IgD-negative memory B cell (primary cell): ENCODE measurements around the gene CNTNAP3B. TPM values are rescaled to one million over a fixed set of nuclear protein-coding genes. Genes with fewer than 3 reads are reported as not detected.
"Not testable (repeated sequence)": the region's sequence is repeated elsewhere in the genome, so short reads cannot be mapped to it uniquely, and the experiment has no call there.

Experiments
- H3K27ac Mint-ChIP-seq, 3 donors: one replicate each; pipeline ENCODE4 v1.8.0; 2020 to 2022; ENCODE audit warnings: mild to moderate bottlenecking in 3 of 3, mixed read lengths in 3 of 3, moderate library complexity in 1 of 3
- H3K27me3 Mint-ChIP-seq: one replicate; pipeline ENCODE4 v1.8.0; 2021; ENCODE audit warnings: mixed read lengths
- H3K36me3 Mint-ChIP-seq: one replicate; pipeline ENCODE4 v1.8.0; 2020; ENCODE audit warnings: mild to moderate bottlenecking, mixed read lengths
- H3K4me1 Mint-ChIP-seq, 3 donors: one replicate each; pipeline ENCODE4 v1.8.0; 2020 to 2022; ENCODE audit warnings: mixed read lengths in 3 of 3, mild to moderate bottlenecking in 1 of 3
- H3K4me3 Mint-ChIP-seq, 4 donors: one replicate each; pipeline ENCODE4 v1.8.0; 2020 to 2022; ENCODE audit warnings: mild to moderate bottlenecking in 4 of 4, mixed read lengths in 4 of 4, moderate library complexity in 3 of 4
- H3K9me3 Mint-ChIP-seq, 3 donors: one replicate each; pipeline ENCODE4 v1.8.0; 2020 to 2021; ENCODE audit warnings: mixed read lengths in 3 of 3, mild to moderate bottlenecking in 1 of 3
- polyA plus RNA-seq: library from polyadenylated mRNA; unstranded; fragments of 300-500 nt; fragmentation: Illumina TruSeq; gene quantifications from one replicate; pipeline ENCODE4 v1.2.3, GENCODE V29; 2021

The CNTNAP3B gene
- polyA plus RNA-seq, 1 donor from 2014 or later, result 0.16 TPM

DNA sequence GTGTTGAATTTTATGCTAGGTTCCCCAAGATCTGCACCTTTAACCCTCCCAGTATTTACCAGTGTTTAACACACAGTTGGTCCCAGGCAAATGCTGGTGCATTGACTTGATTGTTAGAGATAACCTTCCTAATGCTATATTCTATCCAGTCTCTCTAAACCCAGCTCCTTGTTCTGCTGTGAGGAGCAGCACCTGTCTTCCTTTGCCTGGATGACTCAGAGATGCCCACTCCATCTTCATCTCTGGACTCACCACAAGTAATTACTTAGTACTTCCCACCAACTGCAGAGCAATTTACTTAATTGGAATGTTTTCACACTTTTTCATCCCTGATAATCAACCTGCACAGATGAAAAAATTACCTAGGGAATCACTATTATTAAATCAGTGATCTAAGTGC, 108.6 kb downstream of the CNTNAP3B start:
- not testable (repeated sequence) for H3K9me3 Mint-ChIP-seq, H3K36me3 Mint-ChIP-seq, H3K4me1 Mint-ChIP-seq, H3K27me3 Mint-ChIP-seq, H3K27ac Mint-ChIP-seq, H3K4me3 Mint-ChIP-seq

DNA sequence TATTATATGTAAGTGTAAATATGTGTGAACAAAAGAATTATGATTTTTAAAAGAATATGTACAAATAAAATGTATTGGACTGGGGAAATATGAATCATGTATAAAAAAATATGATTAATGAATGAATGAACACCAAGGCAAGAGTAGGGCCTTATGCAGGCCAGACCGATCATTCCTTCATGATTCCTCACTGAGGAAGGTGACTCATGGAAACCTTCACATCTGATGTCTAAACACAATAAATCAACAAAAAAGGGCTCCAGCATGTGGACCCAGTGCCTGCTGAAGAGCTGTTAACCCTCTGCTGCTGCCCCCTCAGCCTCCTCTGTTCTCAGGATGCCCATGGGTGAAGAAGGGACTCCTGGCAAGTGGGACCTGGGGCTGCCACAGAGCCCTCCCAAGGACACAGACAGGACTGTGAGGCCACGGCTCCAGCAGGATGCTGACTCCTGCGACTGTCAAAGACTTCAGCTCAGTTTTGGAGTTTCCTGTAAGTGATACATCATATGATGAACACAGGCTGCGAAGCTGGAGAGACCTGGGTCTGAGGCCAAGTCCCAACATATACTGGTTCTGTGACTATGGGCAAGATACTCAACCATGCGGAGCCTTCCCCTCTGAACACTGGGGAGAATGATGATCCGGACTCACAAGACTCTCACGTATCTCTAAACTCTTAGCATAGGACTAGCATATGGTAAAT, 110.9 kb downstream of the CNTNAP3B start:
- H3K4me1 Mint-ChIP-seq, H3K9me3 Mint-ChIP-seq, H3K36me3 Mint-ChIP-seq, H3K4me3 Mint-ChIP-seq, H3K27me3 Mint-ChIP-seq, H3K27ac Mint-ChIP-seq: not testable (repeated sequence)

DNA sequence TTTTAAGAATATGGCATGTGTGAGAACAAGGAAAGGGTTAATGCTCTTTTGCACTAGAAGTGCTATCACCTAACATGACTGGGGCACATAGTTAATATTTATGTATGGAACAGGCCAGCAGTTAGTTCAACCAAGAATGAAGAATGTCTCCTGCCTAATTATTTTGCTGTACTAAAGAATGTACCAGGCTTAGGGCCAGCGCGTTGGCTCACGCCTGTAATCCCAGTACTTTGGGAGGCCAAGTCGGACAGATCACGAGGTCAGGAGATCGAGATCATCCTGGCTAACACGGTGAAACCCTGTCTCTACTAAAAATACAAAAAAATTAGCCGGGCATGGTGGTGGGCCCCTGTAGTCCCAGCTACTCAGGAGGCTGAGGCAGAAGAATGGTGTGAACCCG, 114.9 kb downstream of the CNTNAP3B start:
- not testable (repeated sequence) for H3K27me3 Mint-ChIP-seq, H3K4me1 Mint-ChIP-seq, H3K36me3 Mint-ChIP-seq, H3K27ac Mint-ChIP-seq, H3K9me3 Mint-ChIP-seq, H3K4me3 Mint-ChIP-seq

DNA sequence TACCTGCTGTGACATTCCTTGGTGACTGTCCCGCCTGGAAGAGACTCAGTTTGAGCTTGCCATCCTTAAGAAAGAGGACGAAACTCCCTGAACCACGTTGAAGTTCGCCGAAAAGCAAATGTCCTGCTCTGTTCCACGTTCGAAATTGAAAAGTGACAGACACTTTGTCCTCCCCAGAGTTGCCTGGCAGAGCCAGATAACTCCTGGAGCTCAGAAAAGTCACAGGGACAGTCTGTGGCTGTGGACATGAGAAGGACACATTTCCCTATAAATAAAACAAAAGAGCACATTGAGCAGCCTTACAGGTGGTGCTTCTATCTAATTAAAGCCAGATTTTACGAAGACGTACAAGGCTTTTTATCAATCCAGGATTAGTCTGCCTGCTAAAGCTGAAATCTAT, 137.6 kb downstream of the CNTNAP3B start:
- not testable (repeated sequence) for H3K36me3 Mint-ChIP-seq, H3K9me3 Mint-ChIP-seq, H3K4me1 Mint-ChIP-seq

DNA sequence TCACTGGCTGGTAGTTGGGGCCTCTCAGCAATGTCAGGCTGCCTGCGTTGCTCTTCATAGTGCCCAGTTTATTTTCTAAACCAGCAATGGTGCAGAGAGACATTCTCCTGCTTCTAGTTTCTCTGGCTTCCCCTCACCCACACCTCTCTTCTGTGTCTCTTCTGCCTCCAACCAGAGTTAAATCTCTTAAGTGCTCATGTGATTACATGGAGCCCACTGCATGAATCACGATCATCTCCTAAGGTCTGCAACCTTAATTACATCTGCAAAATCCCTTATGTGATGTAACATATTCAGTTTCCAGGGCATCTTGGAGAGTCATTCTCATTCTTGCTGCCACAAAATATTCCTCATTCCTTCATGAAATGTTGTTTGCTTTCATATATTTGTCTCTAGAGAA, 149.0 kb downstream of the CNTNAP3B start:
- H3K36me3 Mint-ChIP-seq, H3K27ac Mint-ChIP-seq, H3K4me3 Mint-ChIP-seq: not testable (repeated sequence)

More for the DNA sequence above, 137.6 kb downstream of the CNTNAP3B start:
- H3K27ac Mint-ChIP-seq, H3K27me3 Mint-ChIP-seq, H3K4me3 Mint-ChIP-seq: not testable (repeated sequence)

DNA sequence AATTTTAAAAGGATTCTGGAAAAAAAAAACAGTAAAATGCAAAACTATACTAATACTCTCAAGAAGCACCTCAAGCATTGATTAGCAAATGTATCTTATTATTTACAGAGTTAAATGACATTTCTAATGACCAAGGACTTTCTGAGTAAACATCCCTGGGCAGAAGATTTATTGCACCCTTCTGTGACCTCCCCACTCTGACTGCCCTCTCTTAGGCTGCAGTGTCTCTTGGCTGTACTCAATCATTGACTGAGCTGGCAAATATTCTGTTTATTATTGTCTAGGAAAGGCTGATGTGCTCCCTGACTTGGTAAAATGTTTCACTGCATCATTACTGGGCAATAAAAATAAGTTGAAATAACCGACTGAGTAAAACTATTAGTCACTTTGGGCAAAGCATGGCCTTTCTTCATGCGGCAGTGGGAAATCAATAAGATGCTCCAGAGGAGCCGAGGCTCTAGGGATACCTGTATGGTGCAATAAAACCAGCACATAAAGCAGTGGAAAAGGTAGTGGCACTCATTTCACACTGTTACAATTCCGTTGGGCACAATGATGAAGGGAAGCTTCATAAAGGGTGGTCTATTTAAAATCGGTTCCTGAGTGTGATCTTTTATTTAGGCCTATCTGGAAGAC, 151.1 kb downstream of the CNTNAP3B start:
- not testable (repeated sequence) for H3K27ac Mint-ChIP-seq, H3K4me1 Mint-ChIP-seq, H3K27me3 Mint-ChIP-seq

More for the DNA sequence above, 149.0 kb downstream of the CNTNAP3B start:
- not testable (repeated sequence) for H3K4me1 Mint-ChIP-seq, H3K27me3 Mint-ChIP-seq, H3K9me3 Mint-ChIP-seq

DNA sequence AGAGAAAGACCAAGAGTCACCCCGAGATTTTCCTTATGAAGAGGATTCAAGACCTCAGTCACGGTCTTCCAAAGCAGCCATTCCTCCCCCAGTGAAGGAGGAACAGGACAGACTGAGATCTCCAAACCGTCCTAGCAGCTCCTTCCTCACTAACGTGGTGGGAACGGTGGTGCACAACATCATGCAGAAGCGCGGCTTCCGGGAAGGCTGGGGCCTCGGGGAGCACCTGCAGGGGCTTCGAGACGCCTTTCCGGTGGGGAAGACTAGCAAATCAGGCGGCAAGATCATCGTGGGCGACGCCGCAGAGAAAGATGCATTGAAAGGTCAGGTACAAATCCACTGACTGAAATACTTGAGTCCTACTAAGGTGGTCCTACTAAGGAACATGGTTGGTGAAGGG, 154.3 kb downstream of the CNTNAP3B start:
- not testable (repeated sequence) for H3K4me3 Mint-ChIP-seq, H3K27ac Mint-ChIP-seq, H3K4me1 Mint-ChIP-seq, H3K36me3 Mint-ChIP-seq, H3K27me3 Mint-ChIP-seq, H3K9me3 Mint-ChIP-seq

More for the DNA sequence above, 151.1 kb downstream of the CNTNAP3B start:
- H3K4me3 Mint-ChIP-seq, H3K9me3 Mint-ChIP-seq, H3K36me3 Mint-ChIP-seq: not testable (repeated sequence)

DNA sequence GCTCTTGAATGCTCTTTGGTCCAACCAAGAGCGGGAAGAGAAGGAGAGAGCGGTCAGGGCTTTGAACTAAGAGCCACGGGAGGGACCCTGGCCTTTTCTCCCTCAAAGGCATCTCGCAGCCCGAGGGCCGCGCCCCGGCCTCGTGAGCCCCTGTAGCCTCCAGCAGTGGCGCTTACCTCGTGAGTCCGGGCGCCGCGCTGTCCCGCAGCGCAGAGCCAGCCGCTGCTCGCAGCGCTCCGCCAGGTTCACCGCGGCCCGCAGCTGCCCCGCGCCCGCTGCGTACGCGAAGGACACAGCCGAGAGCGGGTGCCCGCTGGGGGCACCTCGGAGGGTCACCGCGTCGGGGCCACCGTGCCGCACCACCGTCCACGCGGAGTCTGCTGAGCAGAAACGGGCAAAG, 176.2 kb downstream of the CNTNAP3B start:
- not testable (repeated sequence) for H3K4me1 Mint-ChIP-seq, H3K27ac Mint-ChIP-seq, H3K27me3 Mint-ChIP-seq, H3K9me3 Mint-ChIP-seq, H3K36me3 Mint-ChIP-seq, H3K4me3 Mint-ChIP-seq

DNA sequence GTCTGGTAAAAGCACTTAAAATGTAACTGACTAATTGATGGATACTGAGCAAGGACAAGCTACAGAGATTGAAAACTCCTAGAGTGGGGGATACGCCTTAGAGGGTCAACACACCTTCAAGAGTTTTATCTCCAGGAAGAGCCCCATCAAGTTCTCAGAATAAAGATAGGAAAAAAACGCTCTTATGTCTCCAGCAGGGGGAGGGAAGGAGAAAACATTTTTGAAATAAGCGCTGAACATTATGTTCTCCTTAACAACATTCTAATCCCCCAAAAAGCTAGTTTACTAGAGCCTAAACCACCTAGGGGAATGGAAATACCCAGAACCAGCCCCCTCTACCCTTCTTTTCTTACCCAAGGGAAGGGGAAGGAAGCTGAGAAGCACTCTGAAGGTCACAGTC, 187.5 kb downstream of the CNTNAP3B start:
- not testable (repeated sequence) for H3K36me3 Mint-ChIP-seq, H3K4me3 Mint-ChIP-seq, H3K27ac Mint-ChIP-seq, H3K27me3 Mint-ChIP-seq, H3K4me1 Mint-ChIP-seq, H3K9me3 Mint-ChIP-seq

DNA sequence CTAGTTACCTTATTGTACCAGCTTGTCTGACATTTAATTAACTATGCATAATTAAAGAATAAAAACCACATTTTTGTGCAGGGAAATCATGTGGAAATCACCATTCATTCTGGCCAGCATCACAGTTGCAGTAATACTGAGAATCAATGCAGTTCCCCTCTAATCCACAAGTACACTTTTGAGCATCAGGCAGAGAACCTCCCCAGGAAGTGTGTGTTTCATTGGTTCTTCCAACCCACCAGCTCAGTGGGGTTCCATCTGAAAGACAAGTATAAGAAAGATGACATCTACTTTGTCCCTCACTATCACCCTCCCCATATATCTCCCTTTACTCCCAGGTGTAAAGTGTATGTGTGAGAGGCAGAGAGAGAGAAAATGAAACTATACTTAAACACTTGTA, 191.1 kb downstream of the CNTNAP3B start:
- H3K4me3 Mint-ChIP-seq, H3K9me3 Mint-ChIP-seq, H3K36me3 Mint-ChIP-seq, H3K4me1 Mint-ChIP-seq, H3K27ac Mint-ChIP-seq, H3K27me3 Mint-ChIP-seq: not testable (repeated sequence)

DNA sequence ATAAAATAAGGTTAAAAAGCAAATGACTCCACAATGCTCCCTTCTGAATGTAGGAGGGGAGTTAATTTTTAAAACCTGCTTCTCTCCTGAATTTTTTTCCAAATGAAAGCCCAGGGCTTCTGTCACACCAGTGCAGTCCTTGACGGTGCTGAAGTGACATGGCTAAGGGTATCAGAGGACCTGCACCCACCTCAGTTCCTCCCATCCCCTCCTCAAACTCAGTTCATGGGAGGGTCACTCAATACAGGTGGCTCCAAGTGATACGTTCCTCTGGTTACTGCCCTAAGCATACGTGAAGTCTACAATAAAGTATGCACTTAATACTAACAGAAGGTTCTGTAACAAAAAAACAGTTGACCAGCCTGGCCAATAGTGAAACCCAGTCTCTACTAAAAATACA, 193.5 kb downstream of the CNTNAP3B start:
- not testable (repeated sequence) for H3K9me3 Mint-ChIP-seq

DNA sequence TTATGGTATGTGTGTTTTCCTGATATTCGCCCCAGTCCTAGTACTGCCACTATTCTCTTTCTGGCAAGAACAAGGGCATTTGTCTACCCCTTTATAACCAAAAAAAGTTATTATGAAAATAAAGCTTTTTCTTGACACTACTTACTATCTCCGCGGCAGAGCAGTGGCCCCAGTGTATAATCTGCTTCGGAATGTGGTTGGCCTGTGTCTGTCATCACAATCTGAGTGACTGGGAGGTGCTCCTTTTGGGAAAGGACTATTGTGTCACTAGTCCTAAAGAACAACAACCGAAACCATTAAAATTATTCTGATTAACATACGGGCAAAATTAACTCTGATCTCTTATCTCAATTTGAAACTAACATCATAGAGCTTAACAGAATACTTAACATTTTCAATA, 200.1 kb downstream of the CNTNAP3B start:
- not testable (repeated sequence) for H3K27me3 Mint-ChIP-seq, H3K27ac Mint-ChIP-seq, H3K4me3 Mint-ChIP-seq, H3K36me3 Mint-ChIP-seq, H3K9me3 Mint-ChIP-seq, H3K4me1 Mint-ChIP-seq

More for the DNA sequence above, 193.5 kb downstream of the CNTNAP3B start:
- not testable (repeated sequence) for H3K4me1 Mint-ChIP-seq, H3K36me3 Mint-ChIP-seq, H3K27ac Mint-ChIP-seq, H3K4me3 Mint-ChIP-seq, H3K27me3 Mint-ChIP-seq

DNA sequence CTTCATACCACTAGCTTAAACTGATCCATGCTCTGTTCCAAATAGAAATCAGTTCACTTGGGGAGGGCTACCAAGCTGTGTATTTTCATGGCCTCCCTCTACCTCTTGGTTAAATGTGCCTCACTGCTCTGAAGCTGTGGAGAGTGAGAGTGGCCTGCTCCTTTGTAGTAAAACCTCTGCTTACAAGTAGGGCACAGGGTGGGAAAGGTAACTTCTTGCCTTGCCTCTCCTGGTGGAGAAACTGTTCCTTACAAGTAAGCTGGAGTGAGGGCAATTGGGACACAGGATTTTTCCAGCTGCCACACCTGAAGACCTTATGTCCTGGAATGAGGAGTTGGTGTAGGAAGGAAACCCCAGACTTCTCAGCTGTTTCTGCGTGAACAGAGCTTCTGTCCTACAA, 211.9 kb downstream of the CNTNAP3B start:
- not testable (repeated sequence) for H3K27ac Mint-ChIP-seq, H3K9me3 Mint-ChIP-seq, H3K4me1 Mint-ChIP-seq, H3K4me3 Mint-ChIP-seq, H3K27me3 Mint-ChIP-seq, H3K36me3 Mint-ChIP-seq

DNA sequence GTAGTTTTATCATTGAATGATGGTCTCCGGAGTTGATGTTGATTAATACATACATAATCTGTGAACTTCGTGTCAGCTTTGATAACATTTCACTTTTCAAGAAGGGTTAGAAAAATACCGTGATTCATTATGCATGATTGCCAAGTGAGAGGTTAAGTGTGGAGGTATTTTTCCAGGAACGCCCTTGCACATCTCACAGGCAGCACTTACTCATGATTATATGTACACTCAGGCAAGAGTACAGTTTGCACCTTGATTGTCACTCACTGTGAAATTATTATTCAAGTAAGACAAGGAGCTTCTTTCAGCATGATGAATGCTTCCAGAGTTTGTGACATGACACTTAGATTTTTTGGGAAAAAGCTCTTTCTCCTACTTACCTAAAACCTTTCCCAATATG, 223.7 kb downstream of the CNTNAP3B start:
- H3K4me1 Mint-ChIP-seq, H3K4me3 Mint-ChIP-seq, H3K27ac Mint-ChIP-seq, H3K27me3 Mint-ChIP-seq, H3K36me3 Mint-ChIP-seq, H3K9me3 Mint-ChIP-seq: not testable (repeated sequence)

DNA sequence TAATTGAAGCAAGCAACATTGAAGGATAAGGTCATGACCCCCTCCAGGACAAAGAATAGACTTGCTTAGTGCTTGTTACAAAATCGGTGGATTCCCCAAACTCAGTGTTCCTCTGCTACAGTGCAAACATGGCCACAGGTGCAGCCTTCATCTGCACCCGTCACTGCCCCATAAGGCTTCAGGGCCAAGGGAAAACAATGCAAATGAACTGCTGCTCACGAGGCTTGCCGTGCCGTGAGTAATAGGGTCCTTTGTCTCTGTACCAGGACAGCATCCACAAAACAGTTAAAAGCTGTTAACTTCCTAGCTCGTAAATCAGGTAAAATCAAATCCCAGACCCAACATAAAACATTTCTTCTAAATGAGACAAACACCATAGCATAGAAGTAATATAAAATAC, 226.5 kb downstream of the CNTNAP3B start:
- not testable (repeated sequence) for H3K27me3 Mint-ChIP-seq, H3K36me3 Mint-ChIP-seq, H3K9me3 Mint-ChIP-seq, H3K4me1 Mint-ChIP-seq, H3K4me3 Mint-ChIP-seq, H3K27ac Mint-ChIP-seq

DNA sequence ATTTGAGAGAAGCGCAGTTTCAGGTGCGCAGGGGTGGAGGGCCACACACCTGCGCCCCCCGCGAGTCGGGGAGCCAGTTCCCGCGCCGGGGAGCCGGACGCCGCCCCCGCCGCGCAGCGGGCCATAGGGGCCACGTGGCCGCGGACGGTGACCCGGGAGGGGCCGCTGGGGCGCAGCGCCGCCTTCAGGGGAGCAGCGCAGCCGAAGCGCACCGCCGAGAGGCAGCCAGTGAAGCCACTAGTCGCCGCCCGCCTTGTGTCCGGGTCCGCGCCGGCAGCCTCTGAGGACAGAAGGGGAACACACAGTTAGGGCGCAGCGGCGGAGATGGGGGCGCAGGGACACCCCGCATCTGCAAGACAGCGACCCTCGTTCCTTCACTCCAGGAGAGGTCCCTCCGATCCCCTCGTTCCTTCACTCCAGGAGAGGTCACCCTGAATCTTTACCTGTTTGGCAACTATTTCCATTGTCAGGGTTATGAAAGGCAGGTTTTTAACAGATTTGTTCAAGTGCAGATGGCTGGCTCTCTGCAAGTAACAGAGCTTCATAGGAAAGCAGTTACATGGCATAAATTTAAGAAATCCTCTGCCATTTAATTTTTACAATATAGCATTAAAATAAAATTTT, 230.4 kb downstream of the CNTNAP3B start:
- not testable (repeated sequence) for H3K27ac Mint-ChIP-seq, H3K9me3 Mint-ChIP-seq, H3K27me3 Mint-ChIP-seq, H3K4me1 Mint-ChIP-seq, H3K36me3 Mint-ChIP-seq, H3K4me3 Mint-ChIP-seq
